Esophagus muscularis mucosa (tissue), 3 donors: ENCODE measurements around the gene RIC1.

Source experiments
- CTCF ChIP-seq, 3 experiments: fragments of 200-600 bp in 2 of 3; fragments of 450-650 bp in 1 of 3; sonication (generic) in 2 of 3; IDR thresholded peaks; one replicate each; pipeline ENCODE4 v1.5.1; 2017 to 2019; ENCODE audit warnings: antibody characterized with exemption in 3 of 3, mild to moderate bottlenecking in 2 of 3, moderate library complexity in 1 of 3
- POLR2A ChIP-seq: fragments of 450-650 bp; IDR thresholded peaks from one replicate; pipeline ENCODE4 v1.6.1; 2017; ENCODE audit warnings: antibody characterized with exemption, moderate library complexity, mild to moderate bottlenecking, low read depth
- POLR2AphosphoS5 ChIP-seq, 2 donors: sonication (generic); formaldehyde crosslinking; IDR thresholded peaks; one replicate each; pipeline ENCODE4 v1.6.1; 2017; ENCODE audit warnings: antibody characterized with exemption in 2 of 2

DNA sequence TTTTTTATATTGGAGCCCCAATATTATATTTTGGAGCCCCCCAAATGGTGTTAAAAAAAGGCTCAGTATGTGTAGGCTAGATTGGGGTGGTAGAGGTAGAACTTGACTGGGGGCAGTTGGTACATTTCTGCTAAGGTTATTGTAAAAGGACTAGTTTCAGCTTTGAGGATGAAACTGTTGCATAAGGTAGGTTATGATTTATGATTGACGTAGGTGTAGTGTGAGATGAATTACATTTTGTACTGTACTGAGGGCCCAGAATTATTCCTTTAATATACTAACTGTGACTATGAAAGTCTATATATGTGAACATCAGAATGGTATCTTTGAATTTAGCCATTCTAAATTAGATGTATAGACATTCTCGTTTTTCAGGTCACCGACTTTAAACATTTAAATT lies 3.6 kb downstream of the RIC1 start:
- TF ChIP-seq CTCF (IDR thresholded peaks at IDR 0.05) (no peak), POLR2A (no peak), POLR2AphosphoS5 (IDR thresholded peaks at IDR 0.05) (no peak)
